PC-9 (cell line): ENCODE data around the gene MCUB. TPM values are rescaled to one million over a fixed set of nuclear protein-coding genes. Genes with fewer than 3 reads are reported as not detected.

ENCODE experiments used
- BruUV-seq: library from RNA; stranded (reverse); fragments of 400-500 nt; replicated peaks from 2 replicates; lab custom pipeline; 2021; lab: Mats Ljungman, UMichigan
- CTCF ChIA-PET: fragments of 300-600 bp; sonication (Branson Sonifier 250); formaldehyde crosslinking; loops from one replicate; lab custom pipeline; 2022; ENCODE audit warnings: antibody characterized with exemption; lab: Charles Lee
- POLR2A ChIA-PET: fragments of 300-600 bp; sonication (Branson Sonifier 250); formaldehyde crosslinking; loops from one replicate; lab custom pipeline; 2022; ENCODE audit warnings: antibody characterized with exemption; ENCODE audit not compliant: unreplicated experiment; lab: Charles Lee
- DNase-seq, 2 experiments: peaks; one replicate each; pipeline versions ENCODE4 v3.0.0 to v3.0.0-alpha.2; 2015 to 2022; ENCODE audit warnings: mixed read lengths in 1 of 2
- H2AFZ ChIP-seq: fragments of 200-600 bp; sonication (generic); 2 replicates; pipeline ENCODE4 v1.8.1; 2017; ENCODE audit warnings: antibody characterized with exemption
- H3F3A ChIP-seq: fragments of 200-600 bp; sonication (generic); 2 replicates; pipeline ENCODE4 v1.8.1; 2017; ENCODE audit warnings: antibody characterized with exemption, mild to moderate bottlenecking, low read depth; ENCODE audit not compliant: insufficient read depth
- H3K27ac ChIP-seq: fragments of 200-600 bp; sonication (generic); 2 replicates; pipeline ENCODE4 v1.6.1; 2016; ENCODE audit warnings: mixed run types
- H3K27me3 ChIP-seq: fragments of 200-600 bp; sonication (generic); 2 replicates; pipeline ENCODE4 v1.6.1; 2016; ENCODE audit warnings: low read depth, mixed run types; ENCODE audit not compliant: insufficient read depth
- H3K36me3 ChIP-seq: fragments of 200-600 bp; sonication (generic); 2 replicates; pipeline ENCODE4 v1.6.1; 2016; ENCODE audit warnings: low read depth, mixed run types
- H3K4me1 ChIP-seq: fragments of 200-600 bp; sonication (generic); replicated peaks from 2 replicates; pipeline ENCODE4 v1.6.1; 2016; ENCODE audit warnings: mixed run types; ENCODE audit not compliant: insufficient read depth
- H3K4me2 ChIP-seq: fragments of 200-600 bp; sonication (generic); 2 replicates; pipeline ENCODE4 v1.6.1; 2017; ENCODE audit warnings: mixed run types
- H3K4me3 ChIP-seq: fragments of 200-600 bp; sonication (generic); 2 replicates; pipeline ENCODE4 v1.6.1; 2016; ENCODE audit warnings: mixed run types
- H3K79me2 ChIP-seq: fragments of 200-600 bp; sonication (generic); 2 replicates; pipeline ENCODE4 v1.6.1; 2017; ENCODE audit warnings: low read depth, mixed run types
- H3K9me2 ChIP-seq: fragments of 200-600 bp; sonication (generic); 2 replicates; pipeline ENCODE4 v1.8.1; 2017; ENCODE audit warnings: mild to moderate bottlenecking; ENCODE audit not compliant: insufficient read depth
- H3K9me3 ChIP-seq: fragments of 200-600 bp; sonication (generic); 2 replicates; pipeline ENCODE4 v1.8.1; 2016; ENCODE audit warnings: low read depth; ENCODE audit not compliant: insufficient read depth
- H4K20me1 ChIP-seq: fragments of 200-600 bp; sonication (generic); 2 replicates; pipeline ENCODE4 v1.8.1; 2017; ENCODE audit not compliant: insufficient read depth
- EZH2 ChIP-seq: fragments of 200-600 bp; sonication (generic); IDR thresholded peaks from 2 replicates; pipeline ENCODE4 v1.8.0; 2017; ENCODE audit warnings: antibody characterized with exemption, low read depth
- intact Hi-C: fragments of 100-400 bp; cut with micrococcal nuclease; formaldehyde crosslinking; loops from one replicate; pipeline ENCODE4 v1.10.0; 2022; ENCODE audit not compliant: unreplicated experiment
- total RNA-seq: library from RNA; stranded (reverse); gene quantifications from 2 replicates; pipeline ENCODE4 v1.2.3, GENCODE V29; 2021
- TF ChIP-seq, protein P1 (sequence below): fragments of 200-600 bp; sonication (generic); conservative IDR thresholded peaks from 2 replicates; pipeline ENCODE4 v1.6.1; 2017; ENCODE audit warnings: mixed run types, antibody characterized with exemption, mild to moderate bottlenecking, moderate library complexity

Gene MCUB
- total RNA-seq, 1 experiment from 2014 or later = 15.4 TPM

DNA sequence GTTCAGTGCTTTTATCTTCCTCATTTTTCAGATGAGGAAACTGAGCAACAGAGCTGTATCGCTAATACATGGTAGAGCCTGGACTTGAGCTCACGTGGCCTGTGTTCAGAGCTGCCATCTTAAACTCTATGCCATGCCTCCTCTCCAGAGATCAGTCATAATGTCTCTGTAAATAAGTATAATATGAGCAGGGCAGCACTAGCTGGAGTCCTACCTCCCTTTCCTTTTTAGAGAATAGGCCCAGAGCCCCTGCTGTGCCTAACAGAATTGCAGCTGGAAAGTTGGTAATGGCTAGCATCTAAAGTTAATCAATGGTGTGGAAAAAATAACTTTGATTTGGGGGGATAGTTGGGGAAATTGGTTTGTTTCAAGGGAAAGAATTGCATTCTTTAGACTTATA, 122.8 kb downstream of the MCUB start:
- Histone ChIP-seq H3K27ac (no peak overlapping the region), H3K79me2 (no peaks in the 10 kb centered on the region), H3K4me3 (no peak overlapping the region), H3K27me3 (no peaks in the 10 kb centered on the region), H3K4me2 (no peak overlapping the region), H2AFZ (no peak overlapping the region), H3F3A (no peaks in the 10 kb centered on the region), H3K9me3 (no peaks in the 10 kb centered on the region), H4K20me1 (no peaks in the 10 kb centered on the region), H3K36me3 (no peaks in the 10 kb centered on the region), H3K4me1 (no peaks in the 10 kb centered on the region), H3K9me2 (no peaks in the 10 kb centered on the region)
- DNase-seq = no peak
- POLR2A ChIA-PET = no interaction called here
- BruUV-seq = no TSS peak
- CTCF ChIA-PET = no interaction called here
- TF ChIP-seq, protein P1, sequence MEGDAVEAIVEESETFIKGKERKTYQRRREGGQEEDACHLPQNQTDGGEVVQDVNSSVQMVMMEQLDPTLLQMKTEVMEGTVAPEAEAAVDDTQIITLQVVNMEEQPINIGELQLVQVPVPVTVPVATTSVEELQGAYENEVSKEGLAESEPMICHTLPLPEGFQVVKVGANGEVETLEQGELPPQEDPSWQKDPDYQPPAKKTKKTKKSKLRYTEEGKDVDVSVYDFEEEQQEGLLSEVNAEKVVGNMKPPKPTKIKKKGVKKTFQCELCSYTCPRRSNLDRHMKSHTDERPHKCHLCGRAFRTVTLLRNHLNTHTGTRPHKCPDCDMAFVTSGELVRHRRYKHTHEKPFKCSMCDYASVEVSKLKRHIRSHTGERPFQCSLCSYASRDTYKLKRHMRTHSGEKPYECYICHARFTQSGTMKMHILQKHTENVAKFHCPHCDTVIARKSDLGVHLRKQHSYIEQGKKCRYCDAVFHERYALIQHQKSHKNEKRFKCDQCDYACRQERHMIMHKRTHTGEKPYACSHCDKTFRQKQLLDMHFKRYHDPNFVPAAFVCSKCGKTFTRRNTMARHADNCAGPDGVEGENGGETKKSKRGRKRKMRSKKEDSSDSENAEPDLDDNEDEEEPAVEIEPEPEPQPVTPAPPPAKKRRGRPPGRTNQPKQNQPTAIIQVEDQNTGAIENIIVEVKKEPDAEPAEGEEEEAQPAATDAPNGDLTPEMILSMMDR = no peak
- TF ChIP-seq EZH2 = no peak
- intact Hi-C loops = no loop called here

- no peaks in the 10 kb centered on the region for H3K9me3 ChIP-seq
- H3K79me2 ChIP-seq = no peaks in the 10 kb centered on the region
- H3F3A ChIP-seq = no peaks in the 10 kb centered on the region
- no peaks in the 10 kb centered on the region for H3K4me1 ChIP-seq
- H3K36me3 ChIP-seq = no peaks in the 10 kb centered on the region
- intact Hi-C loops = no loop called here
- no peak overlapping the region for H3K4me2 ChIP-seq
- no peak for TF ChIP-seq EZH2
- TF ChIP-seq, protein P1 = no peak
- H3K27ac ChIP-seq = no peak overlapping the region
- no peaks in the 10 kb centered on the region for H4K20me1 ChIP-seq
- DNase-seq = no peak
- no TSS peak for BruUV-seq
- CTCF ChIA-PET = no interaction called here
- H3K27me3 ChIP-seq = no peaks in the 10 kb centered on the region
- POLR2A ChIA-PET = no interaction called here
- no peaks in the 10 kb centered on the region for H3K9me2 ChIP-seq
- no peak overlapping the region for H3K4me3 ChIP-seq
- H2AFZ ChIP-seq = no peak overlapping the region
Measured at GRCh38 chr4:109683621-109684253, 123.7 kb downstream of the MCUB start.

DNA sequence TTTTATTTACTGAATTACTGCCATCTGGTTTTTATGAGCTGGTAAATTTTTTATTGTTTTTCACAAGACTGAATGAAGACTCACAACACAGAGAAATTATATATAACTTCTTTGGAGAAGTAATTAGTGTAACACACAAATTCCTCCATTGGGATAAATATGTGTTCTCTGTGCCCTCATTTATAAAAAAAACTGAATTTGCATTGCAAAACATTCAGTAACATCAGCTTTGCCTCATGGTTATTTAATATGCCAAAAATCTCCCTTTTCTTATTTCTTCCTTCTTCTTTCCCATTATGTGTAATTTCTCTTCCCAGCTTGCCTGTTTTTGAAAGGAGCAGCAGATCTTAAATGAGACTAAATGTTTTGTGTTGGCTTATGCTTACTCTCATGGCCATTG, 124.7 kb downstream of the MCUB start:
- intact Hi-C loops = no loop called here

More for the DNA sequence above, 124.7 kb downstream of the MCUB start:
- CTCF ChIA-PET = no interaction called here
- no TSS peak for BruUV-seq
- H3K27ac ChIP-seq = no peak overlapping the region
- H4K20me1 ChIP-seq = no peaks in the 10 kb centered on the region
- POLR2A ChIA-PET = no interaction called here
- H3F3A ChIP-seq = no peaks in the 10 kb centered on the region
- no peak overlapping the region for H3K4me2 ChIP-seq
- TF ChIP-seq, protein P1 = no peak
- TF ChIP-seq EZH2 = no peak
- no peaks in the 10 kb centered on the region for H3K79me2 ChIP-seq
- no peak for DNase-seq
- H2AFZ ChIP-seq = no peak overlapping the region
- H3K4me1 ChIP-seq = no peaks in the 10 kb centered on the region
- H3K4me3 ChIP-seq = no peak overlapping the region
- no peaks in the 10 kb centered on the region for H3K27me3 ChIP-seq
- H3K36me3 ChIP-seq = no peaks in the 10 kb centered on the region
- H3K9me2 ChIP-seq = no peaks in the 10 kb centered on the region
- no peaks in the 10 kb centered on the region for H3K9me3 ChIP-seq
